Right lobe of liver (tissue), 6 donors: Measurements from ENCODE around the gene PDE4A. TPM values are rescaled to one million over a fixed set of nuclear protein-coding genes. Genes with fewer than 3 reads are reported as not detected.
"Not testable (repeated sequence)": the region's sequence is repeated elsewhere in the genome, so short reads cannot be mapped to it uniquely, and the experiment has no call there.

ENCODE experiments used
- ATAC-seq, 4 donors: fragments of 200-7000 bp; cut with Tn5 transposase; one replicate each; pipeline ENCODE4 v1.9.1; 2020; ENCODE audit warnings: mild to moderate bottlenecking in 4 of 4, moderate library complexity in 4 of 4
- DNase-seq, 3 donors: peaks; one replicate each; pipeline ENCODE4 v3.0.0-alpha.2; 2020
- H3K27ac ChIP-seq, 3 donors: fragments of 200-600 bp; one replicate each; pipeline ENCODE4 v1.8.0; 2022
- H3K27me3 ChIP-seq, 2 donors: fragments of 200-600 bp; one replicate each; pipeline ENCODE4 v1.8.0; 2022
- H3K36me3 ChIP-seq, 4 donors: fragments of 200-600 bp; sonication (generic) in 1 of 4; one replicate each; pipeline versions ENCODE4 v1.5.1 to v1.8.0; 2017 to 2022; ENCODE audit warnings: control low read depth in 1 of 4
- H3K4me1 ChIP-seq, 4 donors: fragments of 200-600 bp; sonication (generic) in 1 of 4; one replicate each; pipeline versions ENCODE4 v1.5.1 to v1.8.0; 2017 to 2022; ENCODE audit warnings: control low read depth in 1 of 4
- H3K4me3 ChIP-seq, 3 donors: fragments of 200-600 bp; one replicate each; pipeline ENCODE4 v1.8.0; 2022
- H3K9me3 ChIP-seq, 4 donors: fragments of 200-600 bp; sonication (generic) in 1 of 4; one replicate each; pipeline versions ENCODE4 v1.5.1 to v1.8.0; 2017 to 2022; ENCODE audit warnings: control low read depth in 1 of 4
- POLR2A ChIP-seq: fragments of 450-650 bp; IDR thresholded peaks from one replicate; pipeline ENCODE4 v1.6.1; 2017; ENCODE audit warnings: antibody characterized with exemption, mild to moderate bottlenecking
- WGBS: methylation state at CpG from one replicate; pipeline ENCODE4 v1.1.6; 2018; ENCODE audit warnings: low coverage, low lambda C conversion rate; ENCODE audit not compliant: insufficient coverage; ENCODE audit errors: missing lambda C conversion rate; 5-methylcytosine and 5-hydroxymethylcytosine counted together
- intact Hi-C, 2 donors: fragments of 100-400 bp; cut with DNase I; formaldehyde crosslinking; loops; one replicate each; pipeline versions ENCODE4 v1.11.2 to v1.14.1; 2022
- total RNA-seq, 6 experiments: library from RNA; depleted of rRNA in 2 of 6; stranded (reverse); fragments of >200 nt in 2 of 6; fragmentation: NEBNext Ultra II Directional in 3 of 6; extraction: Animal tissue kit (Norgen Biotek cat#: 25700) in 3 of 6; gene quantifications; one replicate each; pipeline versions ENCODE4 v1.1.0 to v1.2.4, GENCODE V29; 2016 to 2023
- TF ChIP-seq, protein P1 (sequence below), 4 donors: fragments of 200-600 bp in 3 of 4; fragments of 450-650 bp in 1 of 4; IDR thresholded peaks; one replicate each; pipeline versions ENCODE4 v1.5.1 to v1.8.0; 2016 to 2022; ENCODE audit warnings: antibody characterized with exemption in 4 of 4, mild to moderate bottlenecking in 2 of 4
- donor health status: DM: no; HTN: yes; CAD: no.
- donor health status: DM: no; HTN: no; CAD: no.
- donor health status: DM: no; HTN: no; CAD: no.
- donor health status: DM: no; HTN: yes; CAD: no.
- donor health status: DM: no; HTN: yes; CAD: no.

PDE4A gene
- total RNA-seq, 6 experiments from 2014 or later: 1.2 to 5.8 (median 2.7) TPM

DNA sequence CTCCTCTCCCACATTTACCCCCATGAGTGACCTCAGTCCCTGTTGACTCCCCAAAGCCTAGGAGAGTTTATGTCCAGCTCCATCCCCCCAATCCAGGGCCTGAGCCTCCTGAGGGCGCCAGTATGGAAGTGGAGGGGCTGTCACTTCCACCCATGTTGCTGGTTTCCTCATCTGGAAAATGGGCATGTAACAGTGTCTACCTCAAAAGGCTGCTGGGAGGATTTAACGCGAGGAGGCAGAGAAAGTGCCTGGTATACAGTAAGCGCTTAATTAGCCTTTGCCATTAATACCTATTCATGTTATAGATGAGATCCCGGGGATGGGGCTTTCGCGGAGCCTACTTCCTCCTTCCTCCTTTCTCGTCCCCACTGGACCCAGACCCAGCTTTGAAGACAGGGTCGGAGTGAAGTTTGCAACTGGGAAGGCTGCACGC is 40.4 kb upstream of the PDE4A start:
- Histone ChIP-seq H3K27ac (peak overlapping the region; percentile 78 to 89 (median 79)), H3K4me1 (peaks cover 0 to 3% (median 2%) of the 10 kb centered on the region in 4 donors), H3K9me3 (no peaks in the 10 kb centered on the region), H3K27me3 (no peaks in the 10 kb centered on the region), H3K4me3 (peak overlapping the region; percentile 89 to 98 (median 98)), H3K36me3 (peaks cover 0 to 9% (median 4%) of the 10 kb centered on the region in 4 donors)
- ATAC-seq (no peak), DNase-seq (no peak)
- intact Hi-C loops: loop anchor here in 1 of 2 donors (10.0 kb wide), 1 partner anchor 45 kb away; the partner anchor contains the start of genes ICAM3 and RAVER1
- 0% methylated on average over 6 of the region's 10 CpGs for WGBS
- TF ChIP-seq, protein P1, sequence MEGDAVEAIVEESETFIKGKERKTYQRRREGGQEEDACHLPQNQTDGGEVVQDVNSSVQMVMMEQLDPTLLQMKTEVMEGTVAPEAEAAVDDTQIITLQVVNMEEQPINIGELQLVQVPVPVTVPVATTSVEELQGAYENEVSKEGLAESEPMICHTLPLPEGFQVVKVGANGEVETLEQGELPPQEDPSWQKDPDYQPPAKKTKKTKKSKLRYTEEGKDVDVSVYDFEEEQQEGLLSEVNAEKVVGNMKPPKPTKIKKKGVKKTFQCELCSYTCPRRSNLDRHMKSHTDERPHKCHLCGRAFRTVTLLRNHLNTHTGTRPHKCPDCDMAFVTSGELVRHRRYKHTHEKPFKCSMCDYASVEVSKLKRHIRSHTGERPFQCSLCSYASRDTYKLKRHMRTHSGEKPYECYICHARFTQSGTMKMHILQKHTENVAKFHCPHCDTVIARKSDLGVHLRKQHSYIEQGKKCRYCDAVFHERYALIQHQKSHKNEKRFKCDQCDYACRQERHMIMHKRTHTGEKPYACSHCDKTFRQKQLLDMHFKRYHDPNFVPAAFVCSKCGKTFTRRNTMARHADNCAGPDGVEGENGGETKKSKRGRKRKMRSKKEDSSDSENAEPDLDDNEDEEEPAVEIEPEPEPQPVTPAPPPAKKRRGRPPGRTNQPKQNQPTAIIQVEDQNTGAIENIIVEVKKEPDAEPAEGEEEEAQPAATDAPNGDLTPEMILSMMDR (IDR thresholded peaks at IDR 0.05): no peak
- no peak for TF ChIP-seq POLR2A

DNA sequence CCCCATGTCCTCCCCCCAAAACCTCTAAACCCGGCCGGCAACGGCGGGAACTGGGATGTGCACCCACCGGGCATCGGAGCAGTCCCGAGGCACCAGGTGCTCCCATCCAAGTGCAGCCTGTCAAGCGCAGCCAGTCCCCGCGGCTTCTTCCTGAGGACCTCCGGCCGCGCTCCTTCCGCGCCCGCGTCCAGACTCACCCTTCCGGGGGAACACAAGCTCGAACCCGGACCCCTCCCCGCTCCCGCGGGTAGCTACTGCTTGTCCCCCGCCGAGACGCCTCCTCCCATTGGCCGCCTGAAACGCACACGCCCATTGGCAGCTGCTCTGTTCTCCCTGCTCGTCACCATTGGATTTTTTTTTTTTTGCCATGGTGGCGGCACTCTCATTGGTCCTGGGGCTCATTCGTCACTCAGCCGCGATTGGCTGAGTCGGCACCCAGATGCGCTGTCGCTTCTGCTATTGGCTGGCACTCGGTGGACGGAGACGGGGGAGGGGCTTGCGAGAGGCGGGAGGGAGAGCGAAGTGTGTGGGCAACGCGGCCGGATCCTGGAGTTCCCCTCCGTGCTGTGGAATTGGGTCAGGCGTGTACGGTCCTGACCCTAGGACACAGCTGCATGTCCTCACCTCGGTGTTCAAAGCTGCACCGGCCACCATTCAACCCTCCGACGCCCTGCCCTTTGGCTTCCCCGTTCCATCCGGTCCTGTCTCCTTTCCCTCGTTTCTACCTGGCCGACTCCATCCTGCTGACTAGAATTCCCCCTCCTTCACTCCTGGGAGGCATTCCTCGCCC is 39.8 kb upstream of the PDE4A start, which contains the start of gene TYK2:
TSS of gene TYK2 (minus strand) at position 260 of the 790 bp plus-strand sequence. CDS start 2,166 bp downstream, outside the sequence.
- H3K27ac ChIP-seq: peak within 1 kb of the TSS; percentile 78 to 89 (median 79)
- intact Hi-C loops: loop anchor here in 1 of 2 donors (10.0 kb wide), 1 partner anchor 46 kb away; the partner anchor contains the start of genes ICAM3 and RAVER1
- TF ChIP-seq, protein P1 (IDR thresholded peaks at IDR 0.05): no peak
- TF ChIP-seq POLR2A: peak; percentile 68
- DNase-seq (peak; percentile 98), ATAC-seq (peak; percentile 97 to 99 (median 98))
- WGBS: 0% methylated on average over 27 of the region's 58 CpGs
- no peaks in the 10 kb centered on the region for H3K9me3 ChIP-seq
- H3K36me3 ChIP-seq: peaks cover 0 to 9% (median under 1%) of the 10 kb centered on the region in 4 donors
- H3K4me1 ChIP-seq: peaks cover 0 to 3% (median 2%) of the 10 kb centered on the region in 4 donors
- H3K27me3 ChIP-seq: no peaks in the 10 kb centered on the region
- peak within 1 kb of the TSS; percentile 89 to 98 (median 98) for H3K4me3 ChIP-seq

DNA sequence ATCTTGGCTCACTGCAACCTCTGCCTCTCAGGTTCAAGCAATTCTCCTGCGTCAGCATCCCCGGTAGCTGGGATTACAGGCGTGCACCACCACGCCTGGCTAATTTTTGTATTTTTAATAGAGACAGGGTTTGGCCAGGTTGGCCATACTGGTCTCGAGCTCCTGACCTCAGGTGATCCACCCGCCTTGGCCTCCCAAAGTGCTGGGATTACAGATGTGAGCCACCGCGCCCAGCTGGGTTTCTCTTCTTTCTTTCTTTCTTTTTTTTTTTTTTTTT is 37.2 kb upstream of the PDE4A start:
- 61% methylated on average over 7 of the region's 8 CpGs for WGBS
- H3K4me1 ChIP-seq, H3K4me3 ChIP-seq, H3K27ac ChIP-seq, H3K27me3 ChIP-seq, H3K36me3 ChIP-seq, ATAC-seq, H3K9me3 ChIP-seq, DNase-seq: not testable (repeated sequence)
- intact Hi-C loops: loop anchor here in 1 of 2 donors (10.0 kb wide), 1 partner anchor 48 kb away; the partner anchor contains the start of genes ICAM3 and RAVER1

DNA sequence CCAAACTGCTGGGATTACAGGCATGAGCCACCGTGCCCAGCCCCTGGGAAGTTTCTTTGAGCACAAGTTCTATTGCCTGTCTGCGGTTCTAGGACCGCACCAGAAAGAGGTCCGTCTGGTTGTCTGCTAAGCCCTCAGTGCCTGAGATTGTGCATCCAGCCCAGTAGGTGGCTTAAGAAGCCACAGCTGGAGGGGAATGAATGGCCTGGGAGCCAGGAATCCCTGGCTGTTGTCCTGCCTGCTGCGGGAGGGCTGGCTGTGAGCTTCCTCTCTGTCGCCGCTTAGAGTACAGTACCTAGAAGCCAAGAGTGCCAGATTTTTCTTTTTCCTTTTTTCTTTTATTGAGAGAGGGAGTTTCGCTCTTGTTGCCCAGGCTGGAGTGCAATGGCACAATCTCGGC is 35.8 kb upstream of the PDE4A start:
- no peak for TF ChIP-seq POLR2A
- TF ChIP-seq, protein P1 (IDR thresholded peaks at IDR 0.05): no peak
- peaks cover 0 to 3% (median under 1%) of the 10 kb centered on the region in 4 donors for H3K4me1 ChIP-seq
- H3K36me3 ChIP-seq: no peaks in the 10 kb centered on the region
- H3K27ac ChIP-seq: no peak overlapping the region
- 92% methylated on average over 4 of the region's 9 CpGs for WGBS
- no peaks in the 10 kb centered on the region for H3K9me3 ChIP-seq
- no peak for ATAC-seq
- H3K27me3 ChIP-seq: no peaks in the 10 kb centered on the region
- no peak overlapping the region for H3K4me3 ChIP-seq
- no peak for DNase-seq
- intact Hi-C loops: loop anchor here in 1 of 2 donors (10.0 kb wide), 1 partner anchor 50 kb away; the partner anchor contains the start of genes ICAM3 and RAVER1

DNA sequence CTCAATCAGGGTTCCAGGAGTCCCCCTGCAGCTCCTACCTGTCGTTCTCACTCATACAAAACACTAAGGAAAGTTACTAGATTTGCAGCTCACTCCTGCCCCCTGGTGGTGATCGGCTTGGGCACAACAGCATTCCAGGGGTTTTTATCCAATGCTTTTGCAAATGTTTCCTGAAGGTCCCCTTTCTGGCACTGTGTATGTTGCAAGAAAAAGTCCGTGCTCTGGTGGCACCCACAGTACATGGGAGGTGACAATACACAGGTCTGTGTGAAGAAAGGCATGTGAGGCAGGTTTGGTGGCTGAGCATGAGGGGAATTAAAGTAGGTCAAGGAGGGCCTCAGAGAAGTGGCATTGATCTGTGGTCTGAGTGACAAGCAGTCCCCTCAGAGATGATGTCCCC is 31.4 kb upstream of the PDE4A start:
- 0% methylated on average over 2 of the region's 3 CpGs for WGBS
- Histone ChIP-seq H3K27me3 (no peaks in the 10 kb centered on the region), H3K4me1 (no peaks in the 10 kb centered on the region), H3K27ac (no peak overlapping the region), H3K36me3 (peaks cover 0 to 24% (median 6%) of the 10 kb centered on the region in 4 donors), H3K9me3 (no peaks in the 10 kb centered on the region), H3K4me3 (no peak overlapping the region)
- peak; percentile 81 to 89 (median 82) for DNase-seq
- ATAC-seq: peak; percentile 79 to 91 (median 82)
- TF ChIP-seq POLR2A: no peak
- TF ChIP-seq, protein P1 (IDR thresholded peaks at IDR 0.05): peak; percentile 90 to 98 (median 92)
- intact Hi-C loops: loop anchor here in 1 of 2 donors (10.0 kb wide), 1 partner anchor 54 kb away; the partner anchor contains the start of genes ICAM3 and RAVER1
